ENCODE data around the gene DAPK3.

The DAPK3 gene

DNA sequence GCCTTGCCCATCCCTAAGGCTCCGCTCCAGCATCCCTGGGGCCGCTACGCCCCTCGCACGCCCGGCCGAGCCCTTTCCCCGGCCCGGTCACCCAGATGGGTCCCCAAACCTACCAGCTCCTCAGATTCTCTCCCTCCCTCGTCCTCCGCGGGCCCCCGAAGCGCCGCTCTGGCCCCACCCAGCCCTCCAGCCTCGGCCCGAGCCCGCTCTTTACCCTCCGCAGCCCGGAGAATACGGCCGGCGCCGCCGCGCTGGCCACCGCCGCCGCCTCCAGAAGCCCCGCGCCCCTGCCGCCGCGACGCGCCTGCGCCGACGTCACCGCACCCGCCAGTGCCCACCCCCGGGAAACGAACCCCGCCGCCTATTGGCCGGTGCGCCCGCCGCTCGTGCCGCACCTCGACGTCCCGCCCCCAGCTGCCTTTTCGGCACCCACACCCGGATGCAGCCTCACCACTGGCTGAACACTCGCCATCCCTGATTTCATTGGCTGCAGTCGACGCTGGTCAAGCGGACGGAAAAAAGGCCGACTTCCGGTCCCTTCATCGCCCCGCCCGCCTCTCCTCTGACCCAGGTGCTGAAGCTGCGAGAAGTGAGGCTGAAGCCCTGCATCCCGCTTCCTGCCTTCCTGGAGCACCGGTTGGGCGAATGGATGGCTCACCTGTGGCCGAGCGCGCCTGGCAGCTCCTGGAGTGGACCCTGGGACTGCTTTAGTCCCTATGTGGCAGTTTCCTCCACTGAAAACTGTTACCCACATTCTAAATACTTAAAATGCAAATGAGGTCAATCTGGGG, at the start of gene DAPK3 (continued):
- TF ChIP-seq REST (tag by site-specific recombination; IDR thresholded peaks at IDR 0.05): peak; percentile 97
- peak; percentile 51; the same call in 1 of the 2 replicates for TF ChIP-seq KLF7 (tag by site-specific recombination; IDR thresholded peaks at IDR 0.05; ENCODE audit: borderline replicate concordance)
- peak; percentile 79 for TF ChIP-seq KLF1 (tag by site-specific recombination; IDR thresholded peaks at IDR 0.05)
- TF ChIP-seq, protein P1, sequence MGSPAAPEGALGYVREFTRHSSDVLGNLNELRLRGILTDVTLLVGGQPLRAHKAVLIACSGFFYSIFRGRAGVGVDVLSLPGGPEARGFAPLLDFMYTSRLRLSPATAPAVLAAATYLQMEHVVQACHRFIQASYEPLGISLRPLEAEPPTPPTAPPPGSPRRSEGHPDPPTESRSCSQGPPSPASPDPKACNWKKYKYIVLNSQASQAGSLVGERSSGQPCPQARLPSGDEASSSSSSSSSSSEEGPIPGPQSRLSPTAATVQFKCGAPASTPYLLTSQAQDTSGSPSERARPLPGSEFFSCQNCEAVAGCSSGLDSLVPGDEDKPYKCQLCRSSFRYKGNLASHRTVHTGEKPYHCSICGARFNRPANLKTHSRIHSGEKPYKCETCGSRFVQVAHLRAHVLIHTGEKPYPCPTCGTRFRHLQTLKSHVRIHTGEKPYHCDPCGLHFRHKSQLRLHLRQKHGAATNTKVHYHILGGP (tag by site-specific recombination; IDR thresholded peaks at IDR 0.05): no peak
- peak; percentile 80 for TF ChIP-seq ZNF366 (tag by site-specific recombination; conservative IDR thresholded peaks at IDR 0.05)
- no peak for TF ChIP-seq ZNF324 (tag by site-specific recombination; IDR thresholded peaks at IDR 0.05)
- TF ChIP-seq ZBTB17 (tag by site-specific recombination; IDR thresholded peaks at IDR 0.05): peak; percentile 59
- no peak for TF ChIP-seq ZNF114 (tag by site-specific recombination; IDR thresholded peaks at IDR 0.05)
- TF ChIP-seq ZNF514 (tag by site-specific recombination; IDR thresholded peaks at IDR 0.05): no peak
- TF ChIP-seq SETDB1 (IDR thresholded peaks at IDR 0.05; ENCODE audit: insufficient read length, low read length): no peak
- no peak for TF ChIP-seq OVOL3 (tag by site-specific recombination; IDR thresholded peaks at IDR 0.05)
- no peak for TF ChIP-seq ZNF416 (tag by site-specific recombination; IDR thresholded peaks at IDR 0.05)
- TF ChIP-seq ZNF211 (tag by site-specific recombination; IDR thresholded peaks at IDR 0.05; ENCODE audit: low read depth): no peak
- no peak for TF ChIP-seq ZNF792 (tag by site-specific recombination; IDR thresholded peaks at IDR 0.05)
- TF ChIP-seq PRDM1 (tag by site-specific recombination; IDR thresholded peaks at IDR 0.05): no peak
- no peak for TF ChIP-seq ZNF626 (tag by site-specific recombination; IDR thresholded peaks at IDR 0.05)
- no peak for TF ChIP-seq ZNF654 (tag by site-specific recombination; IDR thresholded peaks at IDR 0.05; ENCODE audit: low read depth)
- TF ChIP-seq, protein P2, sequence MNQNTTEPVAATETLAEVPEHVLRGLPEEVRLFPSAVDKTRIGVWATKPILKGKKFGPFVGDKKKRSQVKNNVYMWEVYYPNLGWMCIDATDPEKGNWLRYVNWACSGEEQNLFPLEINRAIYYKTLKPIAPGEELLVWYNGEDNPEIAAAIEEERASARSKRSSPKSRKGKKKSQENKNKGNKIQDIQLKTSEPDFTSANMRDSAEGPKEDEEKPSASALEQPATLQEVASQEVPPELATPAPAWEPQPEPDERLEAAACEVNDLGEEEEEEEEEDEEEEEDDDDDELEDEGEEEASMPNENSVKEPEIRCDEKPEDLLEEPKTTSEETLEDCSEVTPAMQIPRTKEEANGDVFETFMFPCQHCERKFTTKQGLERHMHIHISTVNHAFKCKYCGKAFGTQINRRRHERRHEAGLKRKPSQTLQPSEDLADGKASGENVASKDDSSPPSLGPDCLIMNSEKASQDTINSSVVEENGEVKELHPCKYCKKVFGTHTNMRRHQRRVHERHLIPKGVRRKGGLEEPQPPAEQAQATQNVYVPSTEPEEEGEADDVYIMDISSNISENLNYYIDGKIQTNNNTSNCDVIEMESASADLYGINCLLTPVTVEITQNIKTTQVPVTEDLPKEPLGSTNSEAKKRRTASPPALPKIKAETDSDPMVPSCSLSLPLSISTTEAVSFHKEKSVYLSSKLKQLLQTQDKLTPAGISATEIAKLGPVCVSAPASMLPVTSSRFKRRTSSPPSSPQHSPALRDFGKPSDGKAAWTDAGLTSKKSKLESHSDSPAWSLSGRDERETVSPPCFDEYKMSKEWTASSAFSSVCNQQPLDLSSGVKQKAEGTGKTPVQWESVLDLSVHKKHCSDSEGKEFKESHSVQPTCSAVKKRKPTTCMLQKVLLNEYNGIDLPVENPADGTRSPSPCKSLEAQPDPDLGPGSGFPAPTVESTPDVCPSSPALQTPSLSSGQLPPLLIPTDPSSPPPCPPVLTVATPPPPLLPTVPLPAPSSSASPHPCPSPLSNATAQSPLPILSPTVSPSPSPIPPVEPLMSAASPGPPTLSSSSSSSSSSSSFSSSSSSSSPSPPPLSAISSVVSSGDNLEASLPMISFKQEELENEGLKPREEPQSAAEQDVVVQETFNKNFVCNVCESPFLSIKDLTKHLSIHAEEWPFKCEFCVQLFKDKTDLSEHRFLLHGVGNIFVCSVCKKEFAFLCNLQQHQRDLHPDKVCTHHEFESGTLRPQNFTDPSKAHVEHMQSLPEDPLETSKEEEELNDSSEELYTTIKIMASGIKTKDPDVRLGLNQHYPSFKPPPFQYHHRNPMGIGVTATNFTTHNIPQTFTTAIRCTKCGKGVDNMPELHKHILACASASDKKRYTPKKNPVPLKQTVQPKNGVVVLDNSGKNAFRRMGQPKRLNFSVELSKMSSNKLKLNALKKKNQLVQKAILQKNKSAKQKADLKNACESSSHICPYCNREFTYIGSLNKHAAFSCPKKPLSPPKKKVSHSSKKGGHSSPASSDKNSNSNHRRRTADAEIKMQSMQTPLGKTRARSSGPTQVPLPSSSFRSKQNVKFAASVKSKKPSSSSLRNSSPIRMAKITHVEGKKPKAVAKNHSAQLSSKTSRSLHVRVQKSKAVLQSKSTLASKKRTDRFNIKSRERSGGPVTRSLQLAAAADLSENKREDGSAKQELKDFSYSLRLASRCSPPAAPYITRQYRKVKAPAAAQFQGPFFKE (tag by site-specific recombination; IDR thresholded peaks at IDR 0.05; ENCODE audit: borderline replicate concordance): no peak
- no peak for TF ChIP-seq ZNF248 (tag by site-specific recombination; IDR thresholded peaks at IDR 0.05)
- peak; percentile 73 for TF ChIP-seq ZEB2 (tag by site-specific recombination; IDR thresholded peaks at IDR 0.05)
- TF ChIP-seq ZNF791 (tag by site-specific recombination; IDR thresholded peaks at IDR 0.05): no peak
- no peak for TF ChIP-seq ZNF777 (tag by site-specific recombination; IDR thresholded peaks at IDR 0.05; ENCODE audit: borderline replicate concordance)
- TF ChIP-seq GLI2 (tag by site-specific recombination; IDR thresholded peaks at IDR 0.05; ENCODE audit: borderline replicate concordance, low read depth): no peak
- TF ChIP-seq ZSCAN23 (tag by site-specific recombination; IDR thresholded peaks at IDR 0.05): no peak
- peak; percentile 50 for TF ChIP-seq ZBTB26 (tag by site-specific recombination; optimal IDR thresholded peaks at IDR 0.05)
- TF ChIP-seq RBAK (tag by site-specific recombination; IDR thresholded peaks at IDR 0.05): no peak
